ENCODE results near the gene WWC1.
A peak's percentile ranks its signal among the peaks of the same experiment; 100 is the strongest.
"Not testable (repeated sequence)": the region's sequence is repeated elsewhere in the genome, so short reads cannot be mapped to it uniquely, and the experiment has no call there.

WWC1 gene

DNA sequence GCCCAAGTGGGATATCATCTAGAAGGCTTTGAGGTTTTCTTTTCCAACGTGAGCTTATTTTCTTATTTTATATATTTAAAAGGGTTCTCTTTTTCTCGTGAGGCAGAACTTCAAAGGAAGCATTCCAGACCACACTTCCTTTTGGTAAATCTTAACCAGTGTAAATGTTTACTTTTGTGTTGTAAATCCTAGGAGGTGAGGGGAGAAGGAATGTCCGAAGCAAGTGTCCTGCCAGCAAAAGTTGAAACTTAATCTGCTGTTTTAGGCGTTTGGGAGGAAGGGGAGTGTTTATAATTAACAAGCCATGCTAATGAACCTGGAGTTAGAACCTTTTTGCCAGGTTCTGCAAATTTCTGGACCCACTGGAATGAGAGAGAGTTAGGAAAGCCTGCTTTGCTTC, 37.9 kb downstream of the WWC1 start:
- Histone ChIP-seq H3K4me1 (ENCODE audit: control insufficient read depth in 2 of 2, insufficient read depth in 2 of 2, low read length in 2 of 2) (peaks cover 11 to 19% of the 10 kb centered on the region in 2 donors), H3K27me3 (ENCODE audit: control insufficient read depth in 2 of 2, insufficient read depth in 2 of 2, low read length in 2 of 2) (no peaks in the 10 kb centered on the region), H3K27ac (ENCODE audit: low read depth in 2 of 2, low read length in 2 of 2) (peak overlapping the region; percentile 49 to 56), H3K9me3 (ENCODE audit: control insufficient read depth in 2 of 2, low read length in 2 of 2) (no peaks in the 10 kb centered on the region), H3K9ac (ENCODE audit: low read depth in 1 of 2, low read length in 2 of 2) (no peak overlapping the region), H3K36me3 (ENCODE audit: control insufficient read depth in 2 of 2, insufficient read depth in 2 of 2, low read length in 2 of 2) (no peaks in the 10 kb centered on the region), H3K4me3 (ENCODE audit: low read length in 2 of 2) (peak overlapping the region in 1 of 2 donors; percentile 56)

- Histone ChIP-seq H3K27me3 (ENCODE audit: control insufficient read depth in 2 of 2, insufficient read depth in 2 of 2, low read length in 2 of 2) (no peaks in the 10 kb centered on the region), H3K27ac (ENCODE audit: low read depth in 2 of 2, low read length in 2 of 2) (no peak overlapping the region), H3K4me3 (ENCODE audit: low read length in 2 of 2) (no peak overlapping the region), H3K9ac (ENCODE audit: low read depth in 1 of 2, low read length in 2 of 2) (no peak overlapping the region), H3K9me3 (ENCODE audit: control insufficient read depth in 2 of 2, low read length in 2 of 2) (no peaks in the 10 kb centered on the region), H3K4me1 (ENCODE audit: control insufficient read depth in 2 of 2, insufficient read depth in 2 of 2, low read length in 2 of 2) (peaks cover 11 to 14% of the 10 kb centered on the region in 2 donors), H3K36me3 (ENCODE audit: control insufficient read depth in 2 of 2, insufficient read depth in 2 of 2, low read length in 2 of 2) (no peaks in the 10 kb centered on the region)
Observed at GRCh38 chr5:168332042-168332441, 40.6 kb downstream of the WWC1 start.

DNA sequence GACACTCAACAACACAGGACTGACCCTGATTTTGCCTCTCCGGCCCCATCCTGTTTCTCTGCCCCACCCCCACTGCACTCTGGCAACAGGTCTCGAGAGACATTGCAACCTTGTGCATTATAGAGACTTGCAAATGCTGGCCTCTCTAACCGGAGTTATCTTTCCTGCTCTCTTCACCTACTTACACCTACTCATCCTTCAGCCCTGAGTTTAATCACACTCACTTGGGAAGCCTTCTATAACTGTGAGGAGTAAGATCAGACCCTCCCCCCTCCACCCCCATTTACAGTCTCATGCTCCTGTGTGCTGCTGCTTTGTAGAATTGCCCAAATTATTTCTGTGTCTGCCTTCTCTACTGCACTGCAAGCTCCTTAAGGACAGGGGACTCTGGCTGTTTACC, 42.8 kb downstream of the WWC1 start:
- no peaks in the 10 kb centered on the region for H3K36me3 ChIP-seq (ENCODE audit: control insufficient read depth in 2 of 2, insufficient read depth in 2 of 2, low read length in 2 of 2)
- no peak overlapping the region for H3K27ac ChIP-seq (ENCODE audit: low read depth in 2 of 2, low read length in 2 of 2)
- H3K4me3 ChIP-seq (ENCODE audit: low read length in 2 of 2): no peak overlapping the region
- H3K9me3 ChIP-seq (ENCODE audit: control insufficient read depth in 2 of 2, low read length in 2 of 2): no peaks in the 10 kb centered on the region
- no peak overlapping the region for H3K9ac ChIP-seq (ENCODE audit: low read depth in 1 of 2, low read length in 2 of 2)
- peaks cover 0 to 3% of the 10 kb centered on the region in 2 donors for H3K4me1 ChIP-seq (ENCODE audit: control insufficient read depth in 2 of 2, insufficient read depth in 2 of 2, low read length in 2 of 2)
- H3K27me3 ChIP-seq (ENCODE audit: control insufficient read depth in 2 of 2, insufficient read depth in 2 of 2, low read length in 2 of 2): no peaks in the 10 kb centered on the region

DNA sequence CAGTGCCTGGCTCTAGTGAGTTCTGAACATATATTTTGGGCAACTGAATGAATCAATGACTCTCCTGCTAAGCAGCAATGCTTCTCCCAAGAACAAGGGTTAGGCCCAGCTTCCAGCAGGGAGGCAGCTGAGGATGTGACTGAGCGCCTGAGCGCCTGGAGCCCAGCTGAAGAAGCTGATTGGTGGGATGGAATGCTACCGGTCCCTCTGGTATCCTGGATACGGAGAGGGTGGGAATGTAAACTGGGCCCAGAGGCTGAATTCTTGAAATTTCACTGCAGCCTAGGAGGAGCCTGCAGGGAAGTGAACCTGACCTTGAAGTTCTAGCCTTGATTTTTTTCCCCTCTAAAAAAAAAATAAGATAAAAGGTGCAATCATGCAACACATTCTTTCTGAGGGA, 43.2 kb downstream of the WWC1 start:
- H3K4me3 ChIP-seq (ENCODE audit: low read length in 2 of 2): no peak overlapping the region
- no peak overlapping the region for H3K9ac ChIP-seq (ENCODE audit: low read depth in 1 of 2, low read length in 2 of 2)
- H3K27me3 ChIP-seq (ENCODE audit: control insufficient read depth in 2 of 2, insufficient read depth in 2 of 2, low read length in 2 of 2): no peaks in the 10 kb centered on the region
- peaks cover 0 to 3% of the 10 kb centered on the region in 2 donors for H3K4me1 ChIP-seq (ENCODE audit: control insufficient read depth in 2 of 2, insufficient read depth in 2 of 2, low read length in 2 of 2)
- no peaks in the 10 kb centered on the region for H3K9me3 ChIP-seq (ENCODE audit: control insufficient read depth in 2 of 2, low read length in 2 of 2)
- H3K27ac ChIP-seq (ENCODE audit: low read depth in 2 of 2, low read length in 2 of 2): no peak overlapping the region
- no peaks in the 10 kb centered on the region for H3K36me3 ChIP-seq (ENCODE audit: control insufficient read depth in 2 of 2, insufficient read depth in 2 of 2, low read length in 2 of 2)

DNA sequence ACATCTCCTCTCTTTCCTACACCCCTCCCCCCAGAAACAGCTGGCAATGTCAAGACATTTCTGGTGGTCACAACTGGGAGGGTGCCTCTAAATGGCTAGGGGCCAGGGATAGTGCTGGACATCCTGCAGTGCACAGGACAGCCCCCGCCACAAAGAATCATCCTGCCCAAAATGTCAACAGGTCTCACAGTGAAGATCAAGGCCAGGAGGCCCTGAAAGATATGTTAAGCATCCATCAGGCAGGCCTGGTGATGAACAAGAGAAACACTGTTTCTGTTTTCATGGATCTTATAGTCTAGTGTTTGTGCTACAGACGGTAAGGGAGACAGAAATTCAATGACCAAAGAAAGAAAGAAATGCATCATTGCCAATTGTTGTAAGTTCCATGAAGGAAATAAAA, 45.9 kb downstream of the WWC1 start:
- Histone ChIP-seq H3K9me3 (ENCODE audit: control insufficient read depth in 2 of 2, low read length in 2 of 2) (no peaks in the 10 kb centered on the region), H3K9ac (ENCODE audit: low read depth in 1 of 2, low read length in 2 of 2) (no peak overlapping the region), H3K4me3 (ENCODE audit: low read length in 2 of 2) (no peak overlapping the region), H3K36me3 (ENCODE audit: control insufficient read depth in 2 of 2, insufficient read depth in 2 of 2, low read length in 2 of 2) (no peaks in the 10 kb centered on the region), H3K4me1 (ENCODE audit: control insufficient read depth in 2 of 2, insufficient read depth in 2 of 2, low read length in 2 of 2) (peaks cover 0 to 3% of the 10 kb centered on the region in 2 donors), H3K27ac (ENCODE audit: low read depth in 2 of 2, low read length in 2 of 2) (no peak overlapping the region), H3K27me3 (ENCODE audit: control insufficient read depth in 2 of 2, insufficient read depth in 2 of 2, low read length in 2 of 2) (no peaks in the 10 kb centered on the region)

DNA sequence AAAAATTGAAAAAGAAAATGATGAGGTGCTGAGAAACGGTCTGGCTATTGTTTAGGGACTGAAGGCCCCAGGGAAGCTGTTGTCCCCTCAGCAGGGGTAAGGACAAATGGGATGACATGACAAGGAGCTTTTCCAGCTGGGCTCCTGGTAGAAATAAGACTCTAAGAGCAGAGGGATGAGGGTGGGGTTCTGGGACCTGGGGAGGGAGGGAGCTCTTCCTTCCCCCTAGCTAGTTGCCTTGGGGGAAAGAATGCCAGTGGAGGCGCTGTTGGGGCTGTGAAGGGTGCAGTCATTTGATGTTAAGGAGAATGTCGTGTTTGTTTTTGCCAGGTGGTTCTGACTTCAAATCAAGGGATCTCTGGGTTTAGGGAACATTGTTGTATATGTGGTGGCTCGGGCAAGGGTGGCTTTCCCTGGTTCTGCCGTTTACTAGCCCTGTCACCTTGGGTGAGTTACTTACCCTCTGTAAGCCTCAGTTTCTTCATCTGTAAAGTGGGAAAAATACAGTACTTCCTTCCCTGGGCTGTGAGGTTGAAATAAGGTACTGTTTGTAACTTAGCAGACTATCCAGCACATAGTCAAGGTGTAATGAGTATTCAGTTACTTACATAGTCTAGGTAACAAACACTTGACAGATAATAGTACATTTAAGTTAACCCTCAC, 47.8 kb downstream of the WWC1 start:
- Histone ChIP-seq H3K27ac (ENCODE audit: low read depth in 2 of 2, low read length in 2 of 2) (no peak overlapping the region), H3K36me3 (ENCODE audit: control insufficient read depth in 2 of 2, insufficient read depth in 2 of 2, low read length in 2 of 2) (no peaks in the 10 kb centered on the region)

GRCh38 chr5:168339772-168340140, 48.3 kb downstream of the WWC1 start:
- not testable (repeated sequence) for H3K9me3 ChIP-seq (ENCODE audit: control insufficient read depth in 2 of 2, low read length in 2 of 2); H3K4me3 ChIP-seq (ENCODE audit: low read length in 2 of 2); H3K9ac ChIP-seq (ENCODE audit: low read depth in 1 of 2, low read length in 2 of 2); H3K27ac ChIP-seq (ENCODE audit: low read depth in 2 of 2, low read length in 2 of 2); H3K27me3 ChIP-seq (ENCODE audit: control insufficient read depth in 2 of 2, insufficient read depth in 2 of 2, low read length in 2 of 2); H3K36me3 ChIP-seq (ENCODE audit: control insufficient read depth in 2 of 2, insufficient read depth in 2 of 2, low read length in 2 of 2)
- peaks cover 0 to 15% of the 10 kb centered on the region in 2 donors for H3K4me1 ChIP-seq (ENCODE audit: control insufficient read depth in 2 of 2, insufficient read depth in 2 of 2, low read length in 2 of 2)

More for the DNA sequence above, 47.8 kb downstream of the WWC1 start:
- no peaks in the 10 kb centered on the region for H3K9me3 ChIP-seq (ENCODE audit: control insufficient read depth in 2 of 2, low read length in 2 of 2)
- no peak overlapping the region for H3K4me3 ChIP-seq (ENCODE audit: low read length in 2 of 2)
- peaks cover 0 to 15% of the 10 kb centered on the region in 2 donors for H3K4me1 ChIP-seq (ENCODE audit: control insufficient read depth in 2 of 2, insufficient read depth in 2 of 2, low read length in 2 of 2)
- H3K27me3 ChIP-seq (ENCODE audit: control insufficient read depth in 2 of 2, insufficient read depth in 2 of 2, low read length in 2 of 2): no peaks in the 10 kb centered on the region
- no peak overlapping the region for H3K9ac ChIP-seq (ENCODE audit: low read depth in 1 of 2, low read length in 2 of 2)

- H3K27ac ChIP-seq (ENCODE audit: low read depth in 2 of 2, low read length in 2 of 2): no peak overlapping the region
Observed at GRCh38 chr5:168340487-168340886, 49.0 kb downstream of the WWC1 start.

DNA sequence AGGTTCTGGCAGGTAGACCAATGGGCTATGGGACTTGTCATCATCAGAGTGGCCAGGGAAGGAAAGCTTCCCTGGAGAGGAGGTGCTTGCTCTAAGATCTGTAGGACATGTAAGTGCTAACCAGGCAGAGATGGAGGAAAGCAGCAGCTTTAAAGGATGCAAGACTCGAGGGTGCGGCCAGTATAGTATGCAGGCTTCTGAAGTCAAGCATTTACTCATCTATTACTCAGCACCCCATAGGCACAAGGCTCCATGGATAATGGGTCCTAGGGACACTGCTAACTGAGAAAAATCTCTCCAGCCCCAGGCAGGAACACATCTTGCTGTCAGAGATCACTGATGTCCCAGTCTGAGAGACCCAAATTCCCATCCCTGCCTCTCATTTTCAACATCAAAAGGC, 49.7 kb downstream of the WWC1 start:
- Histone ChIP-seq H3K4me3 (ENCODE audit: low read length in 2 of 2) (no peak overlapping the region), H3K9me3 (ENCODE audit: control insufficient read depth in 2 of 2, low read length in 2 of 2) (no peaks in the 10 kb centered on the region), H3K27ac (ENCODE audit: low read depth in 2 of 2, low read length in 2 of 2) (no peak overlapping the region), H3K36me3 (ENCODE audit: control insufficient read depth in 2 of 2, insufficient read depth in 2 of 2, low read length in 2 of 2) (no peaks in the 10 kb centered on the region), H3K9ac (ENCODE audit: low read depth in 1 of 2, low read length in 2 of 2) (no peak overlapping the region), H3K4me1 (ENCODE audit: control insufficient read depth in 2 of 2, insufficient read depth in 2 of 2, low read length in 2 of 2) (peaks cover 5 to 20% of the 10 kb centered on the region in 2 donors), H3K27me3 (ENCODE audit: control insufficient read depth in 2 of 2, insufficient read depth in 2 of 2, low read length in 2 of 2) (no peaks in the 10 kb centered on the region)

More at GRCh38 chr5:168340487-168340886, 49.0 kb downstream of the WWC1 start:
- Histone ChIP-seq H3K9me3 (ENCODE audit: control insufficient read depth in 2 of 2, low read length in 2 of 2) (no peaks in the 10 kb centered on the region), H3K36me3 (ENCODE audit: control insufficient read depth in 2 of 2, insufficient read depth in 2 of 2, low read length in 2 of 2) (no peaks in the 10 kb centered on the region), H3K4me3 (ENCODE audit: low read length in 2 of 2) (no peak overlapping the region), H3K27me3 (ENCODE audit: control insufficient read depth in 2 of 2, insufficient read depth in 2 of 2, low read length in 2 of 2) (no peaks in the 10 kb centered on the region), H3K4me1 (ENCODE audit: control insufficient read depth in 2 of 2, insufficient read depth in 2 of 2, low read length in 2 of 2) (peaks cover 0 to 15% of the 10 kb centered on the region in 2 donors), H3K9ac (ENCODE audit: low read depth in 1 of 2, low read length in 2 of 2) (no peak overlapping the region)

DNA sequence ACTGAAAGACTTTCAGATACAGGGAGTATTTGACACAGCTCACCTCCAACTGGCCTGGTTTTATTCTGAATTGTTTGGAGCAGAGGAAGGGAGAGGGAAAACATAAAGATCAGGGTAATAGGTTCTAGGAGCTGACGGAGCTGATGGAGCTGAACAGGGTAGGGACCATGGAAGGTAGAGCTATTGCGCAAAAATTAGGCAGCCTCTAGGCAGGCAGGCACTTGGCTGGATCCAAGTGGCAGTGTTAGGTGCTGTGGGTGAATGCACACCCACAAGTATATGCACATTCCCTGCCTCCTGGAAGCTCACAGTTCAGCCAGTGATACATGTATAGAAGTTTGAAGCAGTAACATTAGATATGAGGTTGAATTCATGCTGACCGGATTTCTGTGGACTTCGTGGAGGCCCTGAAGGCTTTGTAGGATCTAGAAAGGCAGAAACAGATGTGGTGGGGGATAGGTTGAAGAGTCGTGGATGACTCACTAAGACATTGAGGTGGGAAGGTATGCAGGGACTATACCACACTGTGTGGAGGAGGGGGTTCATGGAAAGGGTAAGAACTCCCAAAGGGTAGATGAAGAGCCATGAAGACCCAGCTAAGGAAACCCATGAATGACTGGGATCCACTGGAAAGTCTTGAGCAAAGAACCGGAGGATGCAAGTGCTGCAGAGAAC, 50.8 kb downstream of the WWC1 start:
- Histone ChIP-seq H3K4me3 (ENCODE audit: low read length in 2 of 2) (no peak overlapping the region), H3K27me3 (ENCODE audit: control insufficient read depth in 2 of 2, insufficient read depth in 2 of 2, low read length in 2 of 2) (no peaks in the 10 kb centered on the region), H3K36me3 (ENCODE audit: control insufficient read depth in 2 of 2, insufficient read depth in 2 of 2, low read length in 2 of 2) (no peaks in the 10 kb centered on the region), H3K9ac (ENCODE audit: low read depth in 1 of 2, low read length in 2 of 2) (no peak overlapping the region), H3K27ac (ENCODE audit: low read depth in 2 of 2, low read length in 2 of 2) (no peak overlapping the region), H3K4me1 (ENCODE audit: control insufficient read depth in 2 of 2, insufficient read depth in 2 of 2, low read length in 2 of 2) (peaks cover 15 to 30% of the 10 kb centered on the region in 2 donors), H3K9me3 (ENCODE audit: control insufficient read depth in 2 of 2, low read length in 2 of 2) (no peaks in the 10 kb centered on the region)

All from mucosa of rectum (tissue), 2 donors.